ENCODE results near the gene PRKD2.

PRKD2 gene

DNA sequence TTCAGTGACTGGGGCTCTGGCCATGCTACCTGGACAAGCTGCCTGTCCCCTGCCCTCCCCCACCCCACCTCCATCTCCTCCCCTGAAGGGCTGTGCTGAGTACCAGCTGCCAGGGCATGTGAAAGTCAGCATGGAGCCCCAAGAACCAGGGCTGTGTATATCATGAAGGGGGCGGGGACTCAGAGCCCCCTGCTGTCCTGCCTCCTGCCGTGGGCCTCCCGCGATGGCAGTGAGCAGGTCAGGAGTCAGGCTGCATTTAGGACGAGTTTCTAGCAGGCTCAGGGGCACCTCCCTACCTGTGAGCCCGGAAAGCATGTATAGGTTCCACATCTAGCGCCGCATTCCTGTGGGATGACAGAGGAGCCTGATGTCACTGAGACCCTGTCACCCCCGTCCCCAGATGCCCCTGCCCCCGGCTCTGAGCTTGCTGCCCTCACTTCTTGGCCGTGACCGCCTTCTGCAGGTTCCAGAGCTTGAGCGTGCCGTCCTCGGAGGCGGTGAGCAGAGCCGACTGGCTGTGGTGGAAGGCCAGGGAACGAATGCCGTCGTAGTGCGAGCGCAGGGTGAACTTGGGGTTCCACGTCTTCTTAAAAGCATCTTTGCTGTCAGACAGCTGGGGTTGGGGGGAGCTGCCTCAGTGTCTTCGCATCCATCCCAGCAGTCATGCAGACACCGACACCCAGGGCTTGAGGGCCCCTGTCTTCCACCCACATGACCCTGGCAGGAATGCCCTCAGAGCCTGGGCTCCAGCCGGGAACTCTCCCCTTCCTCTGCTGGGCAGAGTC is 8.3 kb upstream of the PRKD2 start:
- TF ChIP-seq, protein P1, sequence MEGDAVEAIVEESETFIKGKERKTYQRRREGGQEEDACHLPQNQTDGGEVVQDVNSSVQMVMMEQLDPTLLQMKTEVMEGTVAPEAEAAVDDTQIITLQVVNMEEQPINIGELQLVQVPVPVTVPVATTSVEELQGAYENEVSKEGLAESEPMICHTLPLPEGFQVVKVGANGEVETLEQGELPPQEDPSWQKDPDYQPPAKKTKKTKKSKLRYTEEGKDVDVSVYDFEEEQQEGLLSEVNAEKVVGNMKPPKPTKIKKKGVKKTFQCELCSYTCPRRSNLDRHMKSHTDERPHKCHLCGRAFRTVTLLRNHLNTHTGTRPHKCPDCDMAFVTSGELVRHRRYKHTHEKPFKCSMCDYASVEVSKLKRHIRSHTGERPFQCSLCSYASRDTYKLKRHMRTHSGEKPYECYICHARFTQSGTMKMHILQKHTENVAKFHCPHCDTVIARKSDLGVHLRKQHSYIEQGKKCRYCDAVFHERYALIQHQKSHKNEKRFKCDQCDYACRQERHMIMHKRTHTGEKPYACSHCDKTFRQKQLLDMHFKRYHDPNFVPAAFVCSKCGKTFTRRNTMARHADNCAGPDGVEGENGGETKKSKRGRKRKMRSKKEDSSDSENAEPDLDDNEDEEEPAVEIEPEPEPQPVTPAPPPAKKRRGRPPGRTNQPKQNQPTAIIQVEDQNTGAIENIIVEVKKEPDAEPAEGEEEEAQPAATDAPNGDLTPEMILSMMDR (IDR thresholded peaks at IDR 0.05; ENCODE audit: borderline replicate concordance, insufficient read depth, low read depth, low read length): no peak
- no peak overlapping the region for H3K4me3 ChIP-seq (ENCODE audit: low read depth, low read length)

DNA sequence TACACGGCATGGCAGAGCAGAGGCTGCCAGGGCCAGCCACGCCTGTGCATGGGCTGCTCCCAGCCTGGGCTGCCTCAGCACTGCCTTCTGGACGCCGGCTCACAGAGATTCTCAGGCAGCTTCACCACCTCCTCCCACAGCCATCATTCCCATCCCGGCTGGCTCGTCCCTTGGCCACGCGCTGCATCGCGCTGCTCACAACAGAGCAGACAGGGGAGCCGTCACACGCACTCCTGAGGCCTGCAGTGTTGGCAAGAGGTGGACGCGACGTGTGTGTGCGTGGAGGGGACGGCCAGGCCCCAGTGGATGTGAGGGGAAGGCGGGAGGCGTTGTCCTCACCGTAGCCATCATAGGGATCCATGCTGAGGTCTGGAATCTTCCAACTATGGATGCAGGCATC is 7.6 kb upstream of the PRKD2 start:
- no peak overlapping the region for H3K4me3 ChIP-seq (ENCODE audit: low read depth, low read length)
- TF ChIP-seq, protein P1 (IDR thresholded peaks at IDR 0.05; ENCODE audit: borderline replicate concordance, insufficient read depth, low read depth, low read length): no peak

DNA sequence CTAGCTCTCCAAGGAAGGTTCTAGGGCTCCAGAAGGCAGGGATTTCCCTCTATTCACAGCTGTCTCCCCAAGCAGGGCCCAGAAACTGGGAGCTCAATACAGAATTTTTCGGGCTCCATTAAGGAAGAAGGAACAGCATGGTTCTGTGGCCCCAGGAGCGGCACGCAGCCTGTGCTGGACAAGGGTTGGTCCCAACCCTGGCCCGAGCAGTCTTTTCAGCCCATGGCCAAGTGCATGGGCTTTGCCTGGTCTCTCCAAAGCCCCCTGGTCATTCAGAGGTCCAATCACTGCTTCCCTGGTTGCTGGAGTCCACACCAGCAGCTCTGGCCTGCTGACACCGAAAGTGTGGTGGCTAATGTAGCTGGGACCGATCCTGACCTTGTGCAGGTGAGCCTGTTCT is 6.6 kb upstream of the PRKD2 start:
- TF ChIP-seq, protein P1 (IDR thresholded peaks at IDR 0.05; ENCODE audit: borderline replicate concordance, insufficient read depth, low read depth, low read length): no peak
- H3K4me3 ChIP-seq (ENCODE audit: low read depth, low read length): no peak overlapping the region

DNA sequence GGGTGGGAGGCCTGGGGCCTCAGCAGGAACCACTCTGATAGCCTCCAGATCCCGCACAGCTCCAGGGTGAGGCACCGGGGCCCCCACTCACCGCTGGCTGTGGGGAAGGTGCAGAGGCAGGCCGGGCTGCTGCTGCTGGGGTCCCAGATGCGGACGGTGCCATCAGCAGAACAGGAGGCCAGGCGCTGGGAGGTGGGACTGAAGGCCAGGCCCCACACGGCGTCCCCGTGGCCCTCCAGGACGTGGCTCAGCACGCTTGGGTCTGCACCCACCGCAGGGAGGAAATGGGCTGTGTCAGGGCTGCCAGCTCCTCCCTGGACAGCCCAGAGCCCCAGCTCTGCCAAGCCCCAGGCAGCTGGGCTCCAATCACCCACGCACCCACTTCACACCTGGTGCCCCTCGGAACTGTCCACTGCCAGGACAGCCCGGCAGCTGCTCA is 6.1 kb upstream of the PRKD2 start:
- no peak overlapping the region for H3K4me3 ChIP-seq (ENCODE audit: low read depth, low read length)
- TF ChIP-seq, protein P1 (IDR thresholded peaks at IDR 0.05; ENCODE audit: borderline replicate concordance, insufficient read depth, low read depth, low read length): no peak

DNA sequence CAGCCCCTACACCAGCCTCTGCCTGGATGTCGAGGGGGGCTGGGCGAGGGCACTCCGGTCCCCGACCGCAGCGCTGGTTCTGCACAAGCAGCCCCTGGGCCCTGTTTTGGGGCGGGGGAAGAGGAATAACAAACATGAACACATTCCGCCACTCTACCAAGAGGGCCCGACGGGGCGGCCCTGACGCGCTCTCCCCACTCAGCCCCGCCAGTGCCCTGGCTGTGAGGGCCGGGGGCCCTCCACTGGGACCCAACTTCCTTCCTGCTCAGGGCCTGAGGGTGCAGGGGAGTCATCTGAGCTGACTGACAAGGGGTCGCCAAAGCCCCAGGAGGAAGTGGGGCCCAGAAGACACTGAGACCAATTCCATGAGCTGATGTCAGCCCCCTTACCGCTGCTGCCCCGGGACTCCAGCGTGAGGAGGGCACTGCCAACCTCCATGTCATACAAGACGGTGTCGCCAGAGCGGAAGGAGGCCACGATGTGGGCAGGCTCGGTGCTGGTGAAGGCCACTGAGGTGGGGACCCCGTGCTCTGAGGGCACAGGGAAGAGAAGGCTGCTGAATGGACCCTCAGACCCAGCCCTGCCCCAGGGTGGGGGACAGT is 5.6 kb upstream of the PRKD2 start:
- no peak overlapping the region for H3K4me3 ChIP-seq (ENCODE audit: low read depth, low read length)
- TF ChIP-seq, protein P1 (IDR thresholded peaks at IDR 0.05; ENCODE audit: borderline replicate concordance, insufficient read depth, low read depth, low read length): no peak

DNA sequence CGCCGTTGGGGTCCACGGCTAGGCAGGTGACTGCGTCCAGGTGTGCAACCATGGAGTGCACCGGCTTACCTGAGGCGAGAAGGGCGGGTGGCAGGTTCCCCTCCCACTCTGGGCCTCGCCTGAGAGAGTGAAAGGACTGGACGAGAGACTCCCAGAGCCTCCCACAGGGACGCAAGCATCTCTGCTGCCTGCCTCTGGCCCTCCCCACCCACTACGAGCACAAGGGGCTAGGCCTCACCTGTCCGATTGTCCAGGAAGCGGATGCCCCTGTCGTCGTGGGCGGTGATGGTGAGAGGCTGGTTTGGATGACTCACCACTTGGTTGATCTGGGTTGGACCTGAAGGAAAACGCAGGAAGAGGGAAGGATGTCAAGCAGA is 5.1 kb upstream of the PRKD2 start:
- H3K4me3 ChIP-seq (ENCODE audit: low read depth, low read length): no peak overlapping the region
- TF ChIP-seq, protein P1 (IDR thresholded peaks at IDR 0.05; ENCODE audit: borderline replicate concordance, insufficient read depth, low read depth, low read length): no peak

All from GM12875 (cell line).